GM12891 (cell line): Measurements from ENCODE around the gene MUL1.

Experiments
- POLR2A ChIP-seq: IDR thresholded peaks from 2 replicates; pipeline ENCODE4 v1.6.1; 2011; ENCODE audit warnings: low read depth, low read length, control low read depth
- POLR2AphosphoS5 ChIP-seq: IDR thresholded peaks from 2 replicates; pipeline ENCODE4 v1.6.1; 2011; ENCODE audit warnings: low read depth, low read length, control low read depth

GRCh38 chr1:20505488-20505887 lies 2.5 kb downstream of the MUL1 start:
- TF ChIP-seq POLR2A, result no peak
- no peak for TF ChIP-seq POLR2AphosphoS5
